HG03460 (cell line): Measurements from ENCODE around the gene SLC6A18.
"Not testable (repeated sequence)": the region's sequence is repeated elsewhere in the genome, so short reads cannot be mapped to it uniquely, and the experiment has no call there.

Experiments used
- ATAC-seq: cut with Tn5 transposase; IDR thresholded peaks from one replicate; pipeline ENCODE4 v1.9.1; 2021; ENCODE audit not compliant: unreplicated experiment

The SLC6A18 gene

GRCh38 chr5:1215320-1216096 lies 9.7 kb upstream of the SLC6A18 start:
- no peak for ATAC-seq

GRCh38 chr5:1216211-1216917 lies 8.8 kb upstream of the SLC6A18 start:
- no peak for ATAC-seq

- no peak for ATAC-seq
Measured at GRCh38 chr5:1216918-1217295, 8.3 kb upstream of the SLC6A18 start.

- no peak for ATAC-seq
Measured at GRCh38 chr5:1217596-1218206, 7.5 kb upstream of the SLC6A18 start.

- ATAC-seq: no peak
Measured at GRCh38 chr5:1218351-1219080, 6.7 kb upstream of the SLC6A18 start.

GRCh38 chr5:1219098-1219767 lies 5.9 kb upstream of the SLC6A18 start:
- ATAC-seq: no peak

- no peak for ATAC-seq
Measured at GRCh38 chr5:1219768-1220100, 5.4 kb upstream of the SLC6A18 start.

GRCh38 chr5:1220351-1220750 lies 4.8 kb upstream of the SLC6A18 start:
- no peak for ATAC-seq

GRCh38 chr5:1220831-1221230 lies 4.3 kb upstream of the SLC6A18 start:
- ATAC-seq: no peak

- no peak for ATAC-seq
Measured at GRCh38 chr5:1221721-1222120, 3.5 kb upstream of the SLC6A18 start.

GRCh38 chr5:1222147-1222546 lies 3.0 kb upstream of the SLC6A18 start:
- no peak for ATAC-seq

- ATAC-seq: no peak
Measured at GRCh38 chr5:1222621-1223277, 2.4 kb upstream of the SLC6A18 start.

GRCh38 chr5:1223278-1223670 lies 1.9 kb upstream of the SLC6A18 start:
- ATAC-seq: no peak

- ATAC-seq: no peak
Measured at GRCh38 chr5:1224631-1225030, 550 bp upstream of the SLC6A18 start.

GRCh38 chr5:1226231-1226630 lies 1.1 kb downstream of the SLC6A18 start:
- no peak for ATAC-seq

- ATAC-seq: no peak
Measured at GRCh38 chr5:1226839-1227581, 1.8 kb downstream of the SLC6A18 start.

GRCh38 chr5:1227667-1228066 lies 2.5 kb downstream of the SLC6A18 start:
- ATAC-seq: no peak

- ATAC-seq: no peak
Measured at GRCh38 chr5:1228120-1228519, 2.9 kb downstream of the SLC6A18 start.

- not testable (repeated sequence) for ATAC-seq
Measured at GRCh38 chr5:1229023-1229422, 3.8 kb downstream of the SLC6A18 start.

GRCh38 chr5:1229822-1230221 lies 4.6 kb downstream of the SLC6A18 start:
- no peak for ATAC-seq
